Epithelial cell of prostate (primary cell): ENCODE measurements around the gene ACP5.
"Not testable (repeated sequence)": the region's sequence is repeated elsewhere in the genome, so short reads cannot be mapped to it uniquely, and the experiment has no call there.

Experiments
- DNase-seq: peaks from one replicate; pipeline ENCODE4 v3.0.0-alpha.2; 2011; ENCODE audit warnings: low read depth, low spot score
- H3K27ac ChIP-seq: fragments of 450-650 bp; 2 replicates; pipeline ENCODE4 v1.5.1; 2017; ENCODE audit warnings: mild to moderate bottlenecking

ACP5 gene

GRCh38 chr19:11577451-11578257, at the start of gene ACP5:
ACP5 (minus strand) TSS chr19:11577645; CDS start chr19:11577317, 328 bp downstream.
- DNase-seq = peak; percentile 26
- no peak within 1 kb of the TSS for H3K27ac ChIP-seq

DNA sequence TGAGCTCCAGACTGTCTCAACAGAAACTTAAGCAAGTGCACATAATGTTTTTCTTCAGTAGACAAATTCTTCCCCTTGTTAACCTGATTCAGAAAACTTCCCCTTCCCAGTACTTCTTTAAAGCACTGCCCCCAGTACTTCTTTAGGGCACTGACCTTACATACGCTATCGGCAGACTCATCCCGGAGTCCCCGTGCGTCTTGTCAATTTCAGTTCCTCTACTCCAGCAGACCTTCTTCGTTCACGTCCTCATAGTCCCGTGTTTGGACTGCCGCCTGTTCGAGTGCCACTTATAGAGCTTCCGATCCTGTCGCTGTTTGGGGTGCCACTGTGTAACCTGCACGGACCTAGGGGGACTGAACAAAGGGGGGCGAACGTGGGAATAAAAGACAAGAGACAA, 48.8 kb upstream of the ACP5 start:
- no peak for DNase-seq
- no peak overlapping the region for H3K27ac ChIP-seq

DNA sequence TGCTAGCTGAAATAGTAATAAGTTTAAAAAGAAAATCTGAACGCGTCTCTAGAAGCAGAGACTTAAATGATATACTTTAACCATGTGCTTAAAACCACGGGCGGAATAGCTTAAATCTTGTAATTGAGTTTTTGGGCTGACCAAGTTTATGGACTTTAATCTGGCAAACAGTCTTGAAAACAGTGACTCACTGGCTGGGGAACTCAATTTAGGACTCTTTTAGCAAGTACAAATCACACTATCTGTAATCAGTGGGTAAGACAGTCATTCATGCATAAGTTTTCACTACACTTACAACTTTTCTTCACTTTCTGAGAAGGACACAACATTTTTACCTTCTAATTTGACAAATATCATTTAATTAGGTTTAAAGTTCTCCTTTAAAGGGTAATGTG, 46.6 kb upstream of the ACP5 start:
- DNase-seq = no peak
- H3K27ac ChIP-seq = no peak overlapping the region

GRCh38 chr19:11622401-11622800, 45.0 kb upstream of the ACP5 start:
- peak overlapping the region; percentile 59 for H3K27ac ChIP-seq
- DNase-seq = peak; percentile 8

DNA sequence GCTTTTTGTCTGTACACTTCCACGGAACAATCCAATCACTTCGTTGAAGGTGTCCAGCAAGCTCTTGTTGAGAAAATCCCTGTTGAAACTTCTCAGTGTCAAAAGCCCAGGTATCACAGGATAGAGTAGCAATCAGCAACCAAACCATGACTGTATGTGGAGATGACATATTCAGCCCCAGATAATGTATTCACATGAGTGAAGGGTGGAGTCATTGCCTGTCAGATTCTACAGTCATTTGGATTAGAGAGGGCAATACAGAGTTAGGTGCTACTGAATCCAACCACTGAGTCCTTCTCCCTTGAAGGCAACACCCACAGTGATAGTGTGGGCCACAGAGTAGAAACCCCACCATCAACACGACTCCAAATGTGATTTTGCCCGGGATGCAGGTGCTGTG, 43.1 kb upstream of the ACP5 start:
- no peak for DNase-seq
- H3K27ac ChIP-seq = no peak overlapping the region

GRCh38 chr19:11617180-11618062, 40.0 kb upstream of the ACP5 start:
- no peak overlapping the region for H3K27ac ChIP-seq
- DNase-seq = no peak

GRCh38 chr19:11612816-11613511, 35.5 kb upstream of the ACP5 start:
- H3K27ac ChIP-seq = no peak overlapping the region
- no peak for DNase-seq

GRCh38 chr19:11611730-11612129, 34.3 kb upstream of the ACP5 start:
- no peak overlapping the region for H3K27ac ChIP-seq
- DNase-seq = no peak

- no peak overlapping the region for H3K27ac ChIP-seq
- no peak for DNase-seq
Measured at GRCh38 chr19:11606484-11606883, 29.0 kb upstream of the ACP5 start.

DNA sequence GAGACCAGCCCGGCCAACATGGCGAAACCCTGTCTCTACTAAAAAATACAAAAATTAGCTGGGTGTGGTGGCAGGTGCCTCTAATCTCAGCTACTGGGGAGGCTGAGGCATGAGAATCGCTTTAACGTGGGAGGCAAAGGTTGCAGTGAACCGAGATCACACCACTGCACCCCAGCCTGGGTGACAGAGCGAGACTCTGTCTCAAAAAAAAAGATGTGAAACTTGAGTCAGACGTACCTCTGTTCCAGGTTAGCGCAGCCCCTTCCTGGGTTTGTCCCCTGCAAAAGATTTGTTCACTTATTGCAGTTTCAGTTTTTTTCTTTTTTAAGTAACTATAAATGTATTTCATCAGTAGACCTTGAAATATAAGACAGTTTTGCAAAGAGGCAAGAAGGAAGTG, 22.3 kb upstream of the ACP5 start:
- DNase-seq, H3K27ac ChIP-seq: not testable (repeated sequence)

DNA sequence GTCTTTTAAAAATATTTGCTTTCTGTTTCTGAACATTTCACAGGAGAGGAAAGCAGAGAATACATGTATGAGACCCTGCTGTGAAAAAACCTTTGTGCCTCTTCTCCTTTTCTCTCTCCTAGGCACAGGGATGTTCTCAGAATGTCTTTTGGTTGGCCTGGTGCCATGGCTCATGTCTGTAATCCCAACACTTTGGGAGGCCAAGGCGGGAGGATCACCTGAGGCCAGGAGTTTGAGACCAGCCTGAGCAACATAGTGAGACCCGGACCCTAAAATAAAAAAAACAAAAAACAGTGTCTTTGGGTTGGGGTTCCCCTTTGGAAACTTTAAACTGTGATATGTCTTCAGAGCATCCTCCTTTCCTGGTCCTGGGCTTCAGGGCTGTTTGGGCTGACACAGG, 21.3 kb upstream of the ACP5 start:
- DNase-seq = no peak
- no peak overlapping the region for H3K27ac ChIP-seq

DNA sequence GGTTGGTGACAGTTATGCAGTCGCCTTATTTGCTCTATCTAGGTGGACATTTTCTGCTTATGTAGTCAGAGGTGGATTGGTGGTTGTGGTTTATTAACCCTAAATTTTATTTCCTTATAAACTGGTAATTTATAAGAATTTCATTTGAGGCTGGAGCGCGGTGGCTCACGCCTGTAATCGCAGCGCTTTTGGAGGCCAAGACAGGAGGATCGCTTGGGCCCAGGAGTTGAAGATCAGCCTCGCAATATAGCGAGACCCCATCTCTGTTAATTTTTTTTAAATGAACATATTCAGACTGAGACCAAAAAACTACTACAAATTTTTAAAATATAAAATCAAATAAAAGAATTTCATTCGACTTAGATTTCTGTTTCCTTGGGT, 20.6 kb upstream of the ACP5 start:
- DNase-seq = no peak
- peak overlapping the region; percentile 65 for H3K27ac ChIP-seq

- H3K27ac ChIP-seq = peak within 1 kb of the TSS; percentile 65
- DNase-seq = peak; percentile 89
Measured at GRCh38 chr19:11597202-11598102, 20.0 kb upstream of the ACP5 start, which contains the start of gene ZNF627. ZNF627 (plus strand) TSS chr19:11597483; CDS start chr19:11597628, 145 bp downstream.

- no peak overlapping the region for H3K27ac ChIP-seq
- no peak for DNase-seq
Measured at GRCh38 chr19:11596156-11596555, 18.7 kb upstream of the ACP5 start.

GRCh38 chr19:11594084-11594483, 16.6 kb upstream of the ACP5 start:
- no peak for DNase-seq
- H3K27ac ChIP-seq = no peak overlapping the region

DNA sequence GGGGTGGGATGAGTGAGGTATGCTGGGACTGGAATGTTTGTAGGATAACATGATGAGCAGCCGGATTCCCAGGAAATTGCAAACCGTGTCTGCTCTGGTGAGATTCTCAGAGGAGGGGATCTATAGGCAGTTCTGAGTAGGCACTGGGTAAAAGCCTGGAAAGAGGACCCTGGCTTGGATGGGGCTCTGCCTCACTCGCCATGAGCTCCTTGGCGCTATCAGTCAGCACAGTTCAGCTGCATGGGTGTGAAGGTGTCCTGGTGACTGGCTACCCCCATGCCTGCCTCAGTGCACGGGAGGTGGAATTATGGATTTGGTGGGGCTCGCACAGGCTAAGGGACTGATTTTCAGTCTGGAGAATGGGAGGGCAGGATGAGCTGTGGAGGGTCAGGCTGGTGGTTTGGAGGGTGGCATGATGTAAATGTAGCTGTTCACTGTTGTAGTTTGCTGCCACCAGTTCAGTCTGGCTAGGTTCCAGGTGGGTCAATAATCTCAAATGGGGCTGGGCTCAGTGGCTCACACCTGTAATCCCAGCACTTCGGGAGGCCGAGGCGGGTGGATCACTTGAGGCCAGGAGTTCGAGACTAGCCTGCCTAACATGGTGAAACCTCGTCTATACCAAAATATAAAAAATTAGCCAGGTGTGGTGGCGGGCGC, 10.7 kb upstream of the ACP5 start:
- no peak overlapping the region for H3K27ac ChIP-seq
- no peak for DNase-seq

- no peak for DNase-seq
- no peak overlapping the region for H3K27ac ChIP-seq
Measured at GRCh38 chr19:11587302-11587974, 10.0 kb upstream of the ACP5 start.

DNA sequence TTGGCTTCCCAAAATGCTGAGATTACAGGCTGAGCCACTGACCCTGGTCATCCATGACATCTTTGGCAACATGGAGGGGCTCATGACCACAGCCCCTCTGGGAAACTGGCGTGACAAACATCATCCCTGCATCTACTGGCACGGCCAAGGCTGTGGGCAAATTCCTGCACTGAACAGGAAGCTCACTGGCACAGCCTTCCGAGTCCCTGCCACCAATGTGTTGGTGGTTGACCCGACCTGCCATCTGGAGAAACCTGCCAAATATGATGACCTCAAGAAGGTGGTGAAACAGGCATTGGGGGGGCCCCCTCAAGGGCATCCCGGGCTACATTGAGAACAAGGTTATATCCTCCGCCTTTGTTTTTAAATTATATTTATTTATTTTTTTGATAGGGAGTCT, 8.9 kb upstream of the ACP5 start:
- H3K27ac ChIP-seq = no peak overlapping the region
- DNase-seq = no peak

- H3K27ac ChIP-seq = no peak overlapping the region
Measured at GRCh38 chr19:11581740-11582139, 4.3 kb upstream of the ACP5 start.

More at GRCh38 chr19:11581740-11582139, 4.3 kb upstream of the ACP5 start:
- no peak for DNase-seq
